A549 treated with Mapracorat at 1 μM for 4 hours (cell line): ENCODE measurements around the gene FTMT. TPM values are rescaled to one million over a fixed set of nuclear protein-coding genes. Genes with fewer than 3 reads are reported as not detected.

Source experiments
- total RNA-seq: library from RNA; stranded (reverse); fragments of 200-300 nt; extraction: Qiagen RNA extraction; gene quantifications from 5 replicates; pipeline ENCODE4 v1.2.3, GENCODE V29; 2022

Gene FTMT
- total RNA-seq = not detected in 5 replicates

DNA sequence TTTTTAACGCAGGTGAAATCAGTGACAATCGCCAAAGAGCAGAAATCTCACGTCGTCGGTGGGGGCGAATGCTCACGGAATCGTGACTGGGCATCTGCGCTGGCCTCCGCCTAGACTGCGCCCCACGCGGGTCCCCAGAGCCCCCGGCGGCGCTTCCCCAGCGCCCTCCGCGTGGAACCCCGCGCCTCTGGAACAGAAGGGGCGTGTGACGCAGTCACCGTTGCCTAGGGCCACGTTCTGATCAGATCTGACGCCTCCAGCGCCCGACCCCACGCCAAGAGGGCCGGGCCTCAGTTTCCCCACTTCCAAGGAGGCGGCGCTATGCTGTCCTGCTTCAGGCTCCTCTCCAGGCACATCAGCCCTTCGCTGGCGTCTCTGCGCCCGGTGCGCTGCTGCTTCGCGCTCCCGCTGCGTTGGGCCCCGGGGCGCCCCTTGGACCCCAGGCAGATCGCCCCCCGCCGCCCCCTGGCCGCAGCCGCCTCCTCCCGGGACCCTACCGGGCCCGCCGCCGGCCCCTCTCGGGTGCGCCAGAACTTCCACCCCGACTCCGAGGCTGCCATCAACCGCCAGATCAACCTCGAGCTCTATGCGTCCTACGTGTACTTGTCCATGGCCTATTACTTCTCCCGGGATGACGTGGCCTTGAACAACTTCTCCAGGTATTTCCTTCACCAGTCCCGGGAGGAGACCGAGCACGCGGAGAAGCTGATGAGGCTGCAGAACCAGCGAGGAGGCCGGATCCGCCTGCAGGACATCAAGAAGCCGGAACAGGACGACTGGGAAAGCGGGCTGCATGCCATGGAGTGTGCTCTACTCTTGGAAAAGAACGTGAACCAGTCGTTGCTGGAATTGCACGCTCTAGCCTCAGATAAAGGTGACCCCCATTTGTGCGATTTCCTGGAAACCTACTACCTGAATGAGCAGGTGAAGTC, at the start of gene FTMT:
TSS of gene FTMT (plus strand) at position 240 of the 932 bp plus-strand sequence. CDS start at position 322, 82 bp downstream.

Other genes with a start within 250 kb of the FTMT start
- gene SRFBP1, start 110.1 kb downstream of the FTMT start, total RNA-seq = 10.2 to 12.7 TPM (median 11.0 TPM) in 5 replicates
- gene LOX, start 226.4 kb downstream of the FTMT start, total RNA-seq = 1.2 to 2.1 TPM (median 1.7 TPM) in 5 replicates